Right atrium auricular region (tissue), 2 donors: ENCODE results near the gene MOV10L1. TPM values are rescaled to one million over a fixed set of nuclear protein-coding genes. Genes with fewer than 3 reads are reported as not detected.

ENCODE experiments used
- DNase-seq: peaks from one replicate; pipeline ENCODE4 v3.0.0-alpha.2; 2019; ENCODE audit warnings: low spot score
- H3K27ac ChIP-seq, 2 donors: fragments of 200-600 bp; sonication (generic); 1 replicate in 1 of 2; 2 replicates in 1 of 2; pipeline ENCODE4 v1.5.1; 2016 to 2019
- H3K27me3 ChIP-seq, 2 donors: fragments of 200-600 bp; sonication (generic); one replicate each; pipeline versions ENCODE4 v1.5.1 to v1.6.0; 2017 to 2019
- H3K36me3 ChIP-seq: fragments of 200-600 bp; sonication (generic); one replicate; pipeline ENCODE4 v1.5.1; 2016
- H3K4me1 ChIP-seq, 2 donors: fragments of 200-600 bp; sonication (generic); one replicate each; pipeline versions ENCODE4 v1.5.1 to v1.6.0; 2017 to 2019
- H3K4me3 ChIP-seq, 2 donors: fragments of 200-600 bp; sonication (generic); 1 replicate in 1 of 2; 2 replicates in 1 of 2; pipeline ENCODE4 v1.5.1; 2017 to 2019; ENCODE audit warnings: mild to moderate bottlenecking in 1 of 2, moderate library complexity in 1 of 2
- H3K9me3 ChIP-seq, 2 donors: fragments of 200-600 bp; sonication (generic); one replicate each; pipeline ENCODE4 v1.5.1; 2019
- CTCF ChIP-seq, 2 donors: fragments of 200-600 bp; sonication (generic); IDR thresholded peaks; one replicate each; pipeline ENCODE4 v1.5.1; 2019; ENCODE audit warnings: antibody characterized with exemption in 2 of 2
- total RNA-seq, 2 donors: library from RNA; depleted of rRNA; stranded (reverse); fragments of >200 nt; gene quantifications; one replicate each; pipeline ENCODE4 v1.1.0, GENCODE V29; 2016

Gene MOV10L1
- total RNA-seq, 2 donors from 2014 or later: 0.43 to 1.1 TPM

GRCh38 chr22:50074056-50074455, 15.8 kb upstream of the MOV10L1 start:
- Histone ChIP-seq H3K9me3 (no peaks in the 10 kb centered on the region), H3K4me3 (no peak overlapping the region), H3K36me3 (no peaks in the 10 kb centered on the region), H3K27me3 (no peaks in the 10 kb centered on the region), H3K27ac (no peak overlapping the region), H3K4me1 (no peaks in the 10 kb centered on the region)
- TF ChIP-seq CTCF (IDR thresholded peaks at IDR 0.05): no peak
- DNase-seq: no peak

DNA sequence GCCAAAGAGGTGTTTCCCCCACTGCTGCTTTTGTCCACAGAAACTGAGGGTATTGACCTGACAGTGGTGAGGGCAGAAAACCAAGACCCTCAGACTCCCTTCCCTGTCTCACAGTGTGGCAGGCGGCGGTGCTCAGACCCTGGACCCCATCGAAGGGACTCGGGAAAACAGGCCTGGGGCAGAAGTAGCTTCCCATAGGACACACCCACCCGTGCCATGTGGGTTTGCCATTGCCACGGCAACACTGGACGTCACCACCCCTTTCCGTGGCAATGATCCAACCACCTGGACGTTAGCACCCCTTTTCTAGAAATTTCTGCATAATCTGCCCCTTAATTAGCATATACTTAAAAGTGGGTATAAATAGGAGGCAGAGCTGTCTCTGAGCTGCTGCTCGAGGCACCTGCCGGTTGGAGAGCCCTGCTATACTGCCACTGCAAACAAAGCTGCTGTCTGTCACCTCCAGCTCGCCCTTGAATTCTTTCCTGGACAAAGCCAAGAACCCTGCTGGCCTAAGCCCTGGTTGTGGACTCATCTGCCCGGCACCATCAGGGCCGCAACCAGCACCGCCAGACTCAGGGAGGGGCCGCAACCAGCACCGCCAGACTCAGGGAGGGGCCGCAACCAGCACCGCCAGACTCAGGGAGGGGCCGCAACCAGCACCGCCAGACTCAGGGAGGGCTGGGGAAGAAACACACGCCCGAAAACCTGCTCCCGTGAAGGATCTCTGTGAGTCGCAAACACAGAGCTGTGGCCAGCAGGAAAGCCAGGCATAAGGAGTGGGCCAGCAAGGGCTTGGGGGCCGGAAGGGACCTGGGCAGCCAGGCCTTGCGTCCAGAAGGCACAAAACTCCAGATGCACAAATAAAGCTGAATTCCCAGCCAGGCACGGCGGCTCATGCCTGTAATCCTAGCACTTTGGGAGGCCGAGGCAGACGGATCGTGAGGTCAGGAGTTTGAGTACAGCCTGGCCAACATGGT, 15.0 kb upstream of the MOV10L1 start:
- Histone ChIP-seq H3K36me3 (no peaks in the 10 kb centered on the region), H3K27ac (no peak overlapping the region), H3K4me3 (no peak overlapping the region), H3K4me1 (no peaks in the 10 kb centered on the region), H3K9me3 (no peaks in the 10 kb centered on the region), H3K27me3 (no peaks in the 10 kb centered on the region)
- no peak for DNase-seq
- TF ChIP-seq CTCF (IDR thresholded peaks at IDR 0.05): no peak

DNA sequence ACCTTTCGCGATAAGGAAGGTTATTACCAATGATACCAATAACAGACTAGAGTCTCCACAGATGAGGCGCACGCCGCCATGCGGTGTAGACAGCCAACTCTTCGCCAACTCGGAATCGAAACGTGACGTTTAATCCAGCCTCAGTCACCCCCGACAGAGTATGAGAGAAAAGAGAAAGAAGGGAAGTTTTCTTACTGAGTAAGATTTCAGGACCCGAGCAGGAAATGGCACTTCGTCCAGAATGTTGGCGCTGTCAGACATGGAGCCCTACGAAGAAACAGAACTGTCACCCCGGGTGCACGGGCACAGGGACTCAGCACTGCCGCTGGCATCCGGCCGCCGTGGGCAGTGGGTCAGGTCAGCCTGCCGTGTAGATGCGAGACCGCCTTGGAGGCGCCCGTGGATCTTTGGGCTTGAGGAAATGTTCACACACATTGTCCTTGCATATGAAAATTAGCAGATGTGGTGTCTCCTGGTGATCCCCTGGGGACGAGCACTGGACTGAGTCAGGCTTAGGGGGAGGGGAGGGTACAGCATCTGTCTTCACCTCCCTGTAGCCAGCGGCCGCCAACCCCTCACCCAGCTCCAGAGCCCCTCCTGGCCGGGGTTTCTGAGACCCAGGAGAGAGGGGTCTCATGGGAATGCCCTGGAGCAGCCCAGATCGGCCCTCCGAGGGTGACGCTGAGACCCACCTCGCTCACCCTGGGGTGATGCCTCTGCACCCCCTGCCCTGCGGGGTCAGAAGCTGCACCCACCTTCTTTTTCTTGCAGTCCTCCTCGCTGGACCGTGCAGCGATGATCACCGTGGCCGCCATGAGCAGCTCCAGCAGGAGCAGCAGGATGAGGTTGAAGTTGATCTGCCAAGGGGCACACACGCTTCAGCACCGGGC, 12.9 kb upstream of the MOV10L1 start:
- no peak for TF ChIP-seq CTCF (IDR thresholded peaks at IDR 0.05)
- Histone ChIP-seq H3K27me3 (no peaks in the 10 kb centered on the region), H3K36me3 (no peaks in the 10 kb centered on the region), H3K4me1 (no peaks in the 10 kb centered on the region), H3K4me3 (no peak overlapping the region), H3K9me3 (no peaks in the 10 kb centered on the region), H3K27ac (no peak overlapping the region)
- DNase-seq: no peak

DNA sequence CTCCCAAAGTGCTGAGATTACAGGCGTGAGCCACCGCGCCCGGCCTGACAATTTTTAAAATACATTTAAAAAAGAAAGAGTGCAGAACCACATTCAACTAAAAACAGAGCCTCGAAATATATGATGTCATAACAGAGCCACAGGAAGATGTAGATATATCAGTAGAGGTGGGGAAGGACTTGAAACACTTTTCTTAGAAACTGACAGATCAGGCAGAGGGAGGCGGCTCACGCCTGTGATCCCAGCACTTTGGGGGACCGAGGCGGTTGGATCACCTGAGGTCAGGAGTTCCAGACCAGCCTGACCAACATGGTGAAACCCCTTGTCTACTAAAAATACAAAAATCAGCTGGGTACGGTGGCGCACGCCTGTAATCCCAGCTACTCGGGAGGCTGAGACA, 11.6 kb upstream of the MOV10L1 start:
- no peak for TF ChIP-seq CTCF (IDR thresholded peaks at IDR 0.05)
- Histone ChIP-seq H3K9me3 (no peaks in the 10 kb centered on the region), H3K4me1 (no peaks in the 10 kb centered on the region), H3K27me3 (no peaks in the 10 kb centered on the region), H3K36me3 (no peaks in the 10 kb centered on the region), H3K27ac (no peak overlapping the region), H3K4me3 (no peak overlapping the region)
- no peak for DNase-seq

DNA sequence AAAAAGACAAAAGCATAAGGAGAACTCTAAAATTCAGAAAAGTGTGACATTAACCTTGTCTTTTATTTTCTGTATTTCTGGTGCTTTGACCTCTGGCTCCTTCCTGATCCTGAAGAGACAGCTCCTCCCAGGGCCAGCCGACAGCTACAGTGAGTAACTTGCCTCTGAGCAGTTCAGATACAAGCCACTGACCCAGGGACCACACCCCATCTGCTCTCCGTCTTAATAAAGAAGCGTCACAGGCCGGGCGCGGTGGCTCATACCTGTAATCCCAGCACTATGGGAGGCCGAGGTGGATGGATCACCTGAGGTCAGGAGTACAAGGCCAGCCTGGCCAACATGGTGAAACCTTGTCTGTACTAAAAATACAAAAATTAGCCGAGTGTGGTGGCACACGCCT, 11.0 kb upstream of the MOV10L1 start:
- no peak for DNase-seq
- no peaks in the 10 kb centered on the region for H3K27me3 ChIP-seq
- H3K4me3 ChIP-seq: no peak overlapping the region
- no peaks in the 10 kb centered on the region for H3K9me3 ChIP-seq
- H3K4me1 ChIP-seq: no peaks in the 10 kb centered on the region
- H3K36me3 ChIP-seq: no peaks in the 10 kb centered on the region
- no peak for TF ChIP-seq CTCF (IDR thresholded peaks at IDR 0.05)
- no peak overlapping the region for H3K27ac ChIP-seq
